Measurements from ENCODE around the gene MXD4. TPM values are rescaled to one million over a fixed set of nuclear protein-coding genes. Genes with fewer than 3 reads are reported as not detected.

The MXD4 gene
- total RNA-seq, 1 experiment from 2014 or later = 22.0 TPM

DNA sequence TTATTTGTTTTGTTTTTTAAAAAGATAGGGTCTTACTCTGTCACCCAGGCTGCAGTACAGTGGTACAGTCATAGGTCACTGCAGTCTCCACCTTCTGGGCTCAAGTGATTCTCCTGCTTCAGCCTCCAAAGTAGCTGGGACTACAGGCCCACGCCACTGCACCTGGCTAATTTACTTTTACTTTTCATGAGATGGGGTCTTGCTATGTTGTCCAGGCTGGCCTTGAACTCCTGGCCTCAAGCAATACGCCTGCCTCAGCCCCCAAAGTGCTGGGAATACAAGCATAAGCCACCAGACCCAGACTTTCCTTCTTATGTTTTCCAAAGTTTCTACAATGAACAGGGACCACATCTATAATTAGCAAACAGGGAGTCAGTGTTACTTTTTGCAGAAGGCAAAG lies 37.9 kb upstream of the MXD4 start (continued):
- TF ChIP-seq REST (IDR thresholded peaks at IDR 0.05; ENCODE audit: low read depth) = no peak
- TF ChIP-seq SIN3A (IDR thresholded peaks at IDR 0.05; ENCODE audit: low read depth) = no peak
- no peak for TF ChIP-seq EZH2 (IDR thresholded peaks at IDR 0.05)
- TF ChIP-seq RAD21 (IDR thresholded peaks at IDR 0.05; ENCODE audit: low read depth) = no peak

DNA sequence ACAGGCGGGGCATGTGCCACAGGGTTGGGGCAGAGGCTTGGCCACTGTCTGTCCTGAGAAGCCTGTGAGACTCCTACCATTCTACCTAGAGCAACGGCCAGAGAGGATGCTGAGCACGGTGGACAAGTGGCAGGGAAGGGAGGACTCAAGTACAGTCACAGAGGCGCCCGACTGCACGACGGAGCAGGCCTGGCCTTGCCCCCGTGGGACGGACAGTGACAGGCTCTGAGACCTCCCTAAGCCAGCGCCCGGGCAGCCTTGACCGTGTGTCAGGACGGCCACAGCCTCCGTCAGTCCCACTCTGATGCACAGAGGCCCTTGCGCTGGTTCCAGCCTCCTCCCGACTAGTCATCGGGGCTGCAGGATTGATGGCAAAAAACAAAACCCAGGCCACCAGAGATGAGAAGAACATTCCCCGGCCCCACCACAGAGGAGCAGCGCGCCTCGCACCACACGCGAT lies 36.7 kb upstream of the MXD4 start:
- intact Hi-C loops (cut with micrococcal nuclease) = no loop called here

More for the DNA sequence above, 36.7 kb upstream of the MXD4 start:
- no peak overlapping the region for H3K9ac ChIP-seq (ENCODE audit: low read length)
- CTCF ChIA-PET = no interaction called here
- no peak overlapping the region for H3K4me3 ChIP-seq (replicated peaks in 1 of 2; ENCODE audit: low read depth in 1 of 2, low read length in 2 of 2)
- RAD21 ChIA-PET (ENCODE audit: low non-redundant PET in 1 of 2, low total read pairs in 2 of 2, uncharacterized antibody in 2 of 2, unreplicated experiment in 2 of 2) = no interaction called here
- no peaks in the 10 kb centered on the region for H3K4me1 ChIP-seq (ENCODE audit: control insufficient read depth in 1 of 2, insufficient read depth in 2 of 2, low read length in 2 of 2)
- no peaks in the 10 kb centered on the region for H3K9me2 ChIP-seq (ENCODE audit: insufficient read depth)
- no peak for ATAC-seq
- no peaks in the 10 kb centered on the region for H3K27me3 ChIP-seq (ENCODE audit: insufficient read depth, low read length)
- no peak overlapping the region for H2AFZ ChIP-seq (ENCODE audit: low read depth, low read length, poor library complexity, severe bottlenecking)
- POLR2A ChIA-PET = no interaction called here
- H3K27ac ChIP-seq (ENCODE audit: low read depth, low read length) = no peak overlapping the region
- no TSS peak for BruUV-seq (replicated peaks)
- no peaks in the 10 kb centered on the region for H3K36me3 ChIP-seq (ENCODE audit: control insufficient read depth in 1 of 2, insufficient read depth in 2 of 2, low read length in 2 of 2)
- no peak for TF ChIP-seq RAD21 (IDR thresholded peaks at IDR 0.05; ENCODE audit: low read depth)
- TF ChIP-seq SRF (IDR thresholded peaks at IDR 0.05; ENCODE audit: low read depth) = no peak
- TF ChIP-seq SP1 (IDR thresholded peaks at IDR 0.05; ENCODE audit: low read depth) = no peak
- TF ChIP-seq FOSL1 (IDR thresholded peaks at IDR 0.05; ENCODE audit: low read depth) = no peak
- TF ChIP-seq EZH2phosphoT487 (IDR thresholded peaks at IDR 0.05; ENCODE audit: borderline replicate concordance) = no peak
- TF ChIP-seq EZH2 (IDR thresholded peaks at IDR 0.05) = no peak
- TF ChIP-seq SIN3A (IDR thresholded peaks at IDR 0.05; ENCODE audit: low read depth) = no peak
- TF ChIP-seq EGR1 (IDR thresholded peaks at IDR 0.05; ENCODE audit: low read depth) = no peak
- no peak for TF ChIP-seq CBX3 (IDR thresholded peaks at IDR 0.05; ENCODE audit: low read depth)
- no peak for TF ChIP-seq ZBTB33 (IDR thresholded peaks at IDR 0.05; ENCODE audit: extremely low read depth, insufficient replicate concordance, low read length)
- TF ChIP-seq YY1 (IDR thresholded peaks at IDR 0.05; ENCODE audit: extremely low read depth, insufficient replicate concordance, low read depth, low read length) = no peak
- no peak for TF ChIP-seq ATF3 (IDR thresholded peaks at IDR 0.05)
- TF ChIP-seq ZFX (IDR thresholded peaks at IDR 0.05) = no peak
- TF ChIP-seq POLR2A (IDR thresholded peaks at IDR 0.05; ENCODE audit: borderline replicate concordance, extremely low read depth, insufficient read depth, insufficient read length) = no peak
- no peak for TF ChIP-seq REST (IDR thresholded peaks at IDR 0.05; ENCODE audit: low read depth)
- TF ChIP-seq JUND (IDR thresholded peaks at IDR 0.05) = no peak
- TF ChIP-seq, protein P1, sequence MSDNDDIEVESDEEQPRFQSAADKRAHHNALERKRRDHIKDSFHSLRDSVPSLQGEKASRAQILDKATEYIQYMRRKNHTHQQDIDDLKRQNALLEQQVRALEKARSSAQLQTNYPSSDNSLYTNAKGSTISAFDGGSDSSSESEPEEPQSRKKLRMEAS (IDR thresholded peaks at IDR 0.05) = no peak
- H3K4me2 ChIP-seq (ENCODE audit: low read length) = no peak overlapping the region
- no peaks in the 10 kb centered on the region for H3K9me3 ChIP-seq (ENCODE audit: control insufficient read depth in 1 of 2, insufficient read depth in 1 of 2, low read depth in 1 of 2, low read length in 2 of 2)
- DNase-seq (ENCODE audit: low read depth, low spot score) = no peak
- H3K79me2 ChIP-seq (ENCODE audit: insufficient read depth, low read length) = no peaks in the 10 kb centered on the region
- no peaks in the 10 kb centered on the region for H4K20me1 ChIP-seq (ENCODE audit: insufficient read depth)
